ENCODE measurements around the gene ZDHHC5.

- TF ChIP-seq CTCF (IDR thresholded peaks at IDR 0.05) (no peak), POLR2A (IDR thresholded peaks at IDR 0.05) (no peak)
Observed at GRCh38 chr11:57659669-57660068, 8.2 kb upstream of the ZDHHC5 start.

All from esophagus squamous epithelium (tissue), 4 donors.